Heart left ventricle (tissue), 13 donors: ENCODE data around the gene ECEL1.

Experiments used
- CTCF ChIP-seq, 12 donors: fragments of 200-600 bp; sonication (generic) in 4 of 12; IDR thresholded peaks; one replicate each; pipeline versions ENCODE4 v1.5.0 to v1.8.0; 2018 to 2022; ENCODE audit warnings: antibody characterized with exemption in 12 of 12, mild to moderate bottlenecking in 5 of 12
- POLR2A ChIP-seq, 2 donors: fragments of 450-650 bp; IDR thresholded peaks; one replicate each; pipeline ENCODE4 v1.6.1; 2017; ENCODE audit warnings: antibody characterized with exemption in 2 of 2, mild to moderate bottlenecking in 2 of 2, moderate library complexity in 2 of 2
- donor health status: ischemic (EF 13 %, LVEDD 7.1; RV severe dilation, severe dysfunction).
- donor health status: DM: no; HTN: yes; CAD: no.
- donor health status: DM: no; HTN: no; CAD: no.
- donor health status: ischemic (EF 25% LVEDD 6.9; RV normal size, moderate dysfunction).
- donor health status: ischemic (EF 25% LVEDD 5.7; RV mildly dilated, moderate dysfunction).
- donor health status: ischemic (EF 35%, LVEDD 5.7; RV mildly dilated, moderate dysfunction).
- donor health status: nonischemic (EF 11% LVEDD 7.7; RV severe dilation, severe dysfunction).
- donor health status: DM: yes; HTN: yes; CAD: no.
- donor health status: PGD.
- donor health status: ischemic (EF 29% LVEDD 5.4; RV normal size, mild dysfunction).
- donor health status: nonischemic (EF 23%, LVEDD 6.1; RV moderate dilation, normal function).

- TF ChIP-seq CTCF (IDR thresholded peaks at IDR 0.05) (no peak), POLR2A (IDR thresholded peaks at IDR 0.05) (no peak)
Observed at GRCh38 chr2:232501331-232501771, 13.7 kb upstream of the ECEL1 start.
